Stomach (tissue), 9 donors: ENCODE results near the gene COL23A1. TPM values are rescaled to one million over a fixed set of nuclear protein-coding genes. Genes with fewer than 3 reads are reported as not detected.

ENCODE experiments used
- DNase-seq, 2 donors: peaks; one replicate each; pipeline versions ENCODE4 v3.0.0 to v3.0.0-alpha.2; 2013 to 2019
- H3K27ac ChIP-seq, 5 donors: fragments of 200-600 bp in 4 of 5; sonication (generic) in 4 of 5; one replicate each; pipeline ENCODE4 v1.5.1; 2013 to 2019; ENCODE audit warnings: mild to moderate bottlenecking in 1 of 5, moderate library complexity in 1 of 5
- H3K27me3 ChIP-seq, 3 donors: fragments of 200-600 bp; sonication (generic); one replicate each; pipeline ENCODE4 v1.5.1; 2017 to 2019; ENCODE audit warnings: mixed run types in 1 of 3
- H3K36me3 ChIP-seq, 4 donors: fragments of 200-600 bp; sonication (generic); 1 replicate in 3 of 4; 2 replicates in 1 of 4; pipeline ENCODE4 v1.5.1; 2016 to 2019
- H3K4me1 ChIP-seq, 4 donors: fragments of 200-600 bp; sonication (generic); one replicate each; pipeline ENCODE4 v1.5.1; 2016 to 2019
- H3K4me3 ChIP-seq, 4 donors: fragments of 200-600 bp; sonication (generic) in 3 of 4; one replicate each; pipeline ENCODE4 v1.5.1; 2016 to 2019; ENCODE audit warnings: mild to moderate bottlenecking in 1 of 4
- H3K9me3 ChIP-seq, 4 donors: fragments of 200-600 bp; sonication (generic); one replicate each; pipeline ENCODE4 v1.5.1; 2016 to 2019
- CTCF ChIP-seq, 7 experiments: fragments of 450-650 bp in 4 of 7; fragments of 200-600 bp in 3 of 7; sonication (generic) in 3 of 7; IDR thresholded peaks; one replicate each; pipeline ENCODE4 v1.5.1; 2016 to 2019; ENCODE audit warnings: antibody characterized with exemption in 7 of 7, control low read depth in 2 of 7, mild to moderate bottlenecking in 1 of 7
- EP300 ChIP-seq: sonication (generic); formaldehyde crosslinking; IDR thresholded peaks from one replicate; pipeline ENCODE4 v1.6.1; 2017; ENCODE audit warnings: antibody characterized with exemption
- POLR2A ChIP-seq, 4 donors: fragments of 450-650 bp; IDR thresholded peaks; one replicate each; pipeline ENCODE4 v1.6.1; 2016; ENCODE audit warnings: antibody characterized with exemption in 4 of 4, control low read depth in 2 of 4, mild to moderate bottlenecking in 1 of 4, moderate library complexity in 1 of 4
- POLR2AphosphoS5 ChIP-seq, 3 donors: sonication (generic); formaldehyde crosslinking; IDR thresholded peaks; one replicate each; pipeline ENCODE4 v1.6.1; 2016; ENCODE audit warnings: antibody characterized with exemption in 3 of 3
- WGBS, 5 donors: extraction: QIAGEN DNeasy Blood & Tissue Kit in 3 of 5; methylation state at CpG; one replicate each; pipeline versions ENCODE4 v1.1.5 to v1.1.7; 2013 to 2018; 5-methylcytosine and 5-hydroxymethylcytosine counted together
- intact Hi-C: fragments of 100-400 bp; cut with DNase I; formaldehyde crosslinking; loops from one replicate; pipeline ENCODE4 v1.15.1; 2023; ENCODE audit warnings: low total_unique reads
- polyA plus RNA-seq, 3 donors: library from polyadenylated mRNA; stranded (reverse); fragments of 200-250 nt; gene quantifications; one replicate each; pipeline ENCODE4 v1.2.3, GENCODE V29; 2013
- total RNA-seq, 5 donors: library from RNA; depleted of rRNA; stranded (reverse); fragments of >200 nt; gene quantifications; one replicate each; pipeline versions ENCODE4 v1.1.0 to v1.2.3, GENCODE V29; 2014 to 2016
- donor health status: healthy with polysubstance abuse.
- donor health status: Bipolar disorder and iron deficiency.
- donor health status: healthy.

Gene COL23A1
- total and polyA plus RNA-seq, 8 donors = under 0.01 to 7.0 (median 1.4) TPM

- Histone ChIP-seq H3K36me3 (peaks cover 74 to 100% (median 99%) of the 10 kb centered on the region in 4 donors), H3K27me3 (no peaks in the 10 kb centered on the region), H3K4me1 (peaks cover 0 to 12% (median 6%) of the 10 kb centered on the region in 4 donors), H3K27ac (no peak overlapping the region), H3K4me3 (no peak overlapping the region), H3K9me3 (no peaks in the 10 kb centered on the region)
- TF ChIP-seq POLR2AphosphoS5 (IDR thresholded peaks at IDR 0.05) (no peak), EP300 (no peak), CTCF (IDR thresholded peaks at IDR 0.05) (no peak), POLR2A (IDR thresholded peaks at IDR 0.05) (no peak)
- DNase-seq = no peak
- 77 to 92% (median 88%) methylated on average over 3 of the region's 3 CpGs for WGBS, 5 donors
- intact Hi-C loops = no loop called here
Observed at GRCh38 chr5:178606269-178606668, 16.1 kb upstream of the COL23A1 start.

GRCh38 chr5:178605788-178606187 is 15.6 kb upstream of the COL23A1 start:
- H3K27me3 ChIP-seq = no peaks in the 10 kb centered on the region
- no peak overlapping the region for H3K27ac ChIP-seq
- intact Hi-C loops = no loop called here
- 70 to 86% (median 77%) methylated on average over 3 of the region's 3 CpGs for WGBS, 5 donors
- H3K9me3 ChIP-seq = no peaks in the 10 kb centered on the region
- DNase-seq = no peak
- H3K4me1 ChIP-seq = peaks cover 0 to 12% (median 6%) of the 10 kb centered on the region in 4 donors
- no peak for TF ChIP-seq POLR2A (IDR thresholded peaks at IDR 0.05)
- TF ChIP-seq POLR2AphosphoS5 (IDR thresholded peaks at IDR 0.05) = no peak
- TF ChIP-seq CTCF (IDR thresholded peaks at IDR 0.05) = no peak
- TF ChIP-seq EP300 = no peak
- no peak overlapping the region for H3K4me3 ChIP-seq
- H3K36me3 ChIP-seq = peaks cover 71 to 100% (median 99%) of the 10 kb centered on the region in 4 donors

GRCh38 chr5:178602752-178603151 is 12.6 kb upstream of the COL23A1 start:
- intact Hi-C loops = no loop called here
- peaks cover 0 to 12% (median 6%) of the 10 kb centered on the region in 4 donors for H3K4me1 ChIP-seq
- no peaks in the 10 kb centered on the region for H3K9me3 ChIP-seq
- no peak overlapping the region for H3K4me3 ChIP-seq
- peaks cover 46 to 93% (median 86%) of the 10 kb centered on the region in 4 donors for H3K36me3 ChIP-seq
- TF ChIP-seq POLR2AphosphoS5 (IDR thresholded peaks at IDR 0.05) = peak in 1 of 3 donors; percentile 9
- TF ChIP-seq CTCF (IDR thresholded peaks at IDR 0.05) = no peak
- H3K27ac ChIP-seq = peak overlapping the region in 2 of 5 donors; percentile 13 to 34
- DNase-seq = no peak
- H3K27me3 ChIP-seq = no peaks in the 10 kb centered on the region
- 66 to 84% (median 78%) methylated on average over 2 of the region's 2 CpGs for WGBS, 5 donors

DNA sequence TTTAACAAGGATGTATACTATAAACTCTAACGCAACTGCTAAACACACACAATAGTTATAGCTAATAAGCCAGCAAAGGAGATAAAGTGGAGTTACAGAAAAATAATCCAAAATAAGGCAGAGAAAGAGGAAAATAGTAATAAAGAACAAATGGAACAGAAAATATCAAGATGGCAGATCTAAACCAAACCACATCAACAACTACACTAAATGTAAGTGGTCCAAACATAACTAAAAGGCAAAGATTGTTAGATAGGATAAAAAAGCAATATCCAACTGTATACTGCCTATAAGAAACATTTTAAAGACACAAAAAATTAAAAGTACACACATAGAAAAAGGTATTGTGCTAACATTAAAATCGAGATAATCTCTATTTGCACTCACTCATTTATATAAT is 5.6 kb upstream of the COL23A1 start:
- Histone ChIP-seq H3K27me3 (peaks cover 0 to 16% (median 3%) of the 10 kb centered on the region in 3 donors), H3K9me3 (peaks cover 0 to 30% (median 17%) of the 10 kb centered on the region in 4 donors), H3K4me3 (no peak overlapping the region), H3K27ac (no peak overlapping the region), H3K36me3 (peaks cover 0 to 62% (median 33%) of the 10 kb centered on the region in 4 donors), H3K4me1 (peaks cover 0 to 9% (median 2%) of the 10 kb centered on the region in 4 donors)
- DNase-seq = no peak
- intact Hi-C loops = no loop called here
- 49 to 100% (median 95%) methylated on average over 2 of the region's 2 CpGs for WGBS, 5 donors
- TF ChIP-seq POLR2A (IDR thresholded peaks at IDR 0.05) (no peak), EP300 (no peak), POLR2AphosphoS5 (IDR thresholded peaks at IDR 0.05) (no peak), CTCF (IDR thresholded peaks at IDR 0.05) (no peak)
